ENCODE measurements around the gene POLR2J3. TPM values are rescaled to one million over a fixed set of nuclear protein-coding genes. Genes with fewer than 3 reads are reported as not detected.
A peak's percentile ranks its signal among the peaks of the same experiment; 100 is the strongest.
"Not testable (repeated sequence)": the region's sequence is repeated elsewhere in the genome, so short reads cannot be mapped to it uniquely, and the experiment has no call there.

POLR2J3 gene
- total RNA-seq, 1 donor from 2014 or later = 32.5 TPM

DNA sequence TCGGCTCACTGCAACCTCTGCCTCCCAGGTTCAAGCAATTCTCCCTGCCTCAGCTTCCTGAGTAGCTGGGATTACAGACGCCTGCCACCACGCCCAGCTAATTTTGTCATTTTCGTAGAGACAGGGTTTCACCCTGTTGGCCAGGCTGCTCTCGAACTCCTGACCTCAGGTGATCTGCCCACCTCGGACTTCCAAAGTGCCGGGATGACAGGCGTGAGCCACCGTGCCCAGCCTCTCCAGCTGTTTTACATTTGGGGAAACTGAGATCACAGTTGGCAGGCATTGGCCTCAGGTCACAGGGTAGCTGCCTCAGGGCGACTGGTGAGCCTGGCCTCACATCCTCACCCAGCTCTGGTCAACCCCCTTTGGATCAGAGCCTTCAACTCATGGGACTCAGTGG lies 37.4 kb upstream of the POLR2J3 start:
- not testable (repeated sequence) for H3K9me3 Mint-ChIP-seq (ENCODE audit: unreplicated experiment); DNase-seq; H3K4me1 Mint-ChIP-seq (ENCODE audit: low read depth, unreplicated experiment); H3K27ac Mint-ChIP-seq (ENCODE audit: unreplicated experiment); H3K36me3 Mint-ChIP-seq (ENCODE audit: unreplicated experiment); H3K27me3 Mint-ChIP-seq (ENCODE audit: unreplicated experiment); H3K4me3 Mint-ChIP-seq (ENCODE audit: unreplicated experiment)

DNA sequence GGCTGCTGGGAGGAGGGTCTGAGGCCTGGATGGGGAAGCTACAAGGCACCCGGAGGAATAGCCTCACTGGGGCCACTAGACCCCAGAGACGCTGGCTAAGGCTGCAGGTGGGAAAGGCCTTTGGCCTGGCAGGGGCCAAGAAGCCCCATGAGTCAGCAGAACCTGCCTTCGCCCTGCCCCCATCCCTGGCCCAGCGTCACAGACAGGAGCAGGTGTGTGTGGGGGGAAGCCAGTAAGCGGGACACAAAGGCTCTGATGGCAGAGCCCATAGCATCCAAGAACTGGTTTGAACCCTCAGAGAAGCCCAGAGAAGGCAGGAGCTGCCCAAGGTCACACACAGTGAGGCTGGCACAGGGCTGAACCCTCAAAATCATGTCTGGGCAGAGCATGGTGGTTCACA lies 34.5 kb upstream of the POLR2J3 start:
- not testable (repeated sequence) for H3K27me3 Mint-ChIP-seq (ENCODE audit: unreplicated experiment); H3K27ac Mint-ChIP-seq (ENCODE audit: unreplicated experiment); DNase-seq; H3K4me1 Mint-ChIP-seq (ENCODE audit: low read depth, unreplicated experiment); H3K9me3 Mint-ChIP-seq (ENCODE audit: unreplicated experiment); H3K36me3 Mint-ChIP-seq (ENCODE audit: unreplicated experiment); H3K4me3 Mint-ChIP-seq (ENCODE audit: unreplicated experiment)

DNA sequence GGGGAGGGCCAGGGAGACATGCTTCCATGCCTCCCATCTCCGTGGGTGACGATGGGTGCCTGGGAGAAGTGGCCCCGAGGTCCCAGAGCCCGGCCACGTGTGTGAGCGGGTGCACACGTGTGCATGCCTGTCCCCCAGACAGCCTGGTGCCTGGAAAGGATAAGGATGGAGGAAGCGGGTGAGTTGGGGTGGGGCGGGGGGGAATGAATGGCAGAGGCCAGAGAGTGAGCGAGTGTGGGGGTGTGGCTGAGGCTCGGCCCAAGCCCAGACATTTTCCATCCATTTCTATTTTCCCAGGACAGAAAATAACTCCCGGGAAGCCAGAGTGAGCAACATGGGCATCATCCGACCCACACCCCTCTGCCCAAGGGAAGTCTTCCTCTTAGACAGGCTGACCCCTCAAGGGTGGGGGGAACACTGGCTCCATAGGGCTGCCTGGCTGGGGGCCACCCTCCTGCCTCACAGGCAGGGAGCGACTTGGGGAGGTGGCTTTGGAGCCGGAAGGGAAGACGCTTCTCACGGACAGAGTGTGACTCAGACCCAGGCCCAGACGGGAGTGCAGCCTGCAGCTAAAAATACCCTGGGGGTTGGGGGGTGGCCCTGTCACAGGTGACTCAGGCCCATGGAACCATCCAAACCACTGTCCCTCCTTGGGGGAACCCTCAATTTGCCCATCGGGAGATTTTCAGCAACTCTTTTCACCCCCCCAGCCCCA lies 32.2 kb upstream of the POLR2J3 start:
- H3K4me1 Mint-ChIP-seq (ENCODE audit: low read depth, unreplicated experiment); H3K9me3 Mint-ChIP-seq (ENCODE audit: unreplicated experiment); H3K36me3 Mint-ChIP-seq (ENCODE audit: unreplicated experiment); H3K27me3 Mint-ChIP-seq (ENCODE audit: unreplicated experiment); H3K27ac Mint-ChIP-seq (ENCODE audit: unreplicated experiment); DNase-seq; H3K4me3 Mint-ChIP-seq (ENCODE audit: unreplicated experiment): not testable (repeated sequence)

DNA sequence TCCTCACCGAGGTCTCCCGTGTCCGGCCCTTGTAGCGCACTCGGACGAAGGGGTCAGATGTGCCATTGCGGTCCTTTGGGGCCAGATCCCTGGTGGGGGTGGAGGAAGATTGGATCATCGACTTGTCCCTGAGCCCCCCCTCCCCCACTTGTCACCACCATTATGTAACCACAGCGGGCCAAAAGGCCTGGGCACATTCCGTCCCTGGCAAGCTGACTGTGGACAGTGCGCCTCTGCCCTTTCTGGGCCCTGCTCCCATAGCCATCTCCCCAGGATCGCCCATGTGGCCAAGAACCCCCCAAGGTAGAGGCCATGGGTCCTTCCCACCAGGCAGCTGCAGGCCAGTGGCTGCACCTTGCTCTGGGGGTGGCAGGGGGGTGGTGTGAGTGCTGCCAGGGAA lies 29.9 kb upstream of the POLR2J3 start:
- not testable (repeated sequence) for H3K4me3 Mint-ChIP-seq (ENCODE audit: unreplicated experiment); DNase-seq; H3K27ac Mint-ChIP-seq (ENCODE audit: unreplicated experiment); H3K27me3 Mint-ChIP-seq (ENCODE audit: unreplicated experiment); H3K9me3 Mint-ChIP-seq (ENCODE audit: unreplicated experiment); H3K36me3 Mint-ChIP-seq (ENCODE audit: unreplicated experiment); H3K4me1 Mint-ChIP-seq (ENCODE audit: low read depth, unreplicated experiment)

DNA sequence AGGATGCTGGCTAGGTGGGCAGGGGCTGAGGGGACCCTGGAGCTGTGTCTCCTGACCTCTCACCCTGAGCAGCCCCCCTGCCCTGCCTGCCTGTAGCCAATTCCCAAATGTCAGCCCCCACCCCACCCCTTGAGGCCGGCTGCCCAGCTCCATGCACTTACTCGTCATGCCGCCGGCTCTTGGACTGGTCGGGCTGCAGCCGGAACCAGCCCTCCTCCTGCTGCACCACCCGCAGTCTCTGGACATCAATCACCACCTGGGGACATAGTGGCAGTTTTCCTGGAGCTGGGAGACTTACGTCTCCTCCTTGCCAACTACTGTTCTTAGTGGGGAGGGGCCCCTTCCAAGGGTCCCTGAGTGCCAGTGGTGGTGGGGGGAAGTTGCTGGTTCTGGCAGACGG lies 27.3 kb upstream of the POLR2J3 start:
- not testable (repeated sequence) for H3K9me3 Mint-ChIP-seq (ENCODE audit: unreplicated experiment); H3K4me1 Mint-ChIP-seq (ENCODE audit: low read depth, unreplicated experiment); H3K36me3 Mint-ChIP-seq (ENCODE audit: unreplicated experiment); DNase-seq; H3K27me3 Mint-ChIP-seq (ENCODE audit: unreplicated experiment); H3K27ac Mint-ChIP-seq (ENCODE audit: unreplicated experiment); H3K4me3 Mint-ChIP-seq (ENCODE audit: unreplicated experiment)

DNA sequence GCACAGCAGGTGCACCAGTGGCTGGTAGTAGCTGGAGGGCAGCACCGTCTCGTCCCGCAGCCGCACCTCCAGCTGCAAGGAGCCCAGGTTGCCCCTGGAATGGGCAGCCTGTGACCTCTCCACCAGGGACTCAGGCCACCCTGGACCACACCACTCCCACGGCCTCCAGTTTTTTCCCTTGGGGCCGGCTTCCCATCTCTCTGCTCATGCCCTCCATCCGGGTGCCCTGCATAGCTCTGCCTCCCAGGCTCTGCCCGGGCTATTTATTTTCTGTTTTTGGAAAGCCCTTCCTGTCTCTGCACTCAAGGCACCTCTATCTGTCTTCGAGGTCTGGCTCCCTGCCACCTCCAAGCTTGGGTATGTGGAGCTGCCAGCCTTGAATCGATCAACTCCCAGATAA lies 23.7 kb upstream of the POLR2J3 start:
- H3K4me3 Mint-ChIP-seq (ENCODE audit: unreplicated experiment); H3K9me3 Mint-ChIP-seq (ENCODE audit: unreplicated experiment); H3K27ac Mint-ChIP-seq (ENCODE audit: unreplicated experiment); H3K4me1 Mint-ChIP-seq (ENCODE audit: low read depth, unreplicated experiment); H3K27me3 Mint-ChIP-seq (ENCODE audit: unreplicated experiment); H3K36me3 Mint-ChIP-seq (ENCODE audit: unreplicated experiment); DNase-seq: not testable (repeated sequence)

DNA sequence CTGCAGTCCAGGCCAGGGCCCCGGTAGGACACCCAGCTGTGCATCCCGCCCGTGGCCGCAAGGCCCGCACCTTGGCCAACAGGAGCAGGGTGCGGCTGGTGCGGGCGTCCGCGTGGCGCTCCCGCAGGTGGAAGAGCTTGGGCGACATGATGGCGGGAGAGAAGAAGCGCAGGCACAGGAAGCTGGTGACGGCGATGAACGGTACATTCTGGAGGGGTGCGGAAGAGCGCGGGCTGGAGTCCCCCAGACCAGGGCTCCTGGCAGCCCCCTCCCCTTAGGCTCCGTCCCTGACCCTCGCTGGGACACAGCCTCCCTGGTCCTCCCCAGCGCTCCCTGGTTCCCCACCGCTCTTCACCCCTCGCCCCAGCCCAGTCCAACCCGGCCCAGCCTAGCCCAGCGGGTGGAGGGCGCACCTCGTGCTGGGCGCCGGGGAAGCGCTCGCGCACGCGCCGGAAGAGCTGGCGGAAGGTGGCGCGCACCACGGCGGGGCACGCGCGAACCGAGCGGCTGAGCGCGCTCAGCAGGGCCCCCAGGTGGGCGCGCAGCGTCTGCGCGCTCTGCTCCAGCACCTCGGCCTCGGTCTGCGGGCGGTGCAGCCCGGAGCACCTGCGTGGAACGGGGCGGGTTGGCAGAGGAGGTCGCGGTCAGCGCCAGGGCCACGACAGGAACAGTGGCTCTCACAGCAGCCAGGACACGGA lies 21.4 kb upstream of the POLR2J3 start:
- not testable (repeated sequence) for H3K27me3 Mint-ChIP-seq (ENCODE audit: unreplicated experiment); H3K27ac Mint-ChIP-seq (ENCODE audit: unreplicated experiment); H3K9me3 Mint-ChIP-seq (ENCODE audit: unreplicated experiment); DNase-seq; H3K4me3 Mint-ChIP-seq (ENCODE audit: unreplicated experiment); H3K36me3 Mint-ChIP-seq (ENCODE audit: unreplicated experiment); H3K4me1 Mint-ChIP-seq (ENCODE audit: low read depth, unreplicated experiment)

DNA sequence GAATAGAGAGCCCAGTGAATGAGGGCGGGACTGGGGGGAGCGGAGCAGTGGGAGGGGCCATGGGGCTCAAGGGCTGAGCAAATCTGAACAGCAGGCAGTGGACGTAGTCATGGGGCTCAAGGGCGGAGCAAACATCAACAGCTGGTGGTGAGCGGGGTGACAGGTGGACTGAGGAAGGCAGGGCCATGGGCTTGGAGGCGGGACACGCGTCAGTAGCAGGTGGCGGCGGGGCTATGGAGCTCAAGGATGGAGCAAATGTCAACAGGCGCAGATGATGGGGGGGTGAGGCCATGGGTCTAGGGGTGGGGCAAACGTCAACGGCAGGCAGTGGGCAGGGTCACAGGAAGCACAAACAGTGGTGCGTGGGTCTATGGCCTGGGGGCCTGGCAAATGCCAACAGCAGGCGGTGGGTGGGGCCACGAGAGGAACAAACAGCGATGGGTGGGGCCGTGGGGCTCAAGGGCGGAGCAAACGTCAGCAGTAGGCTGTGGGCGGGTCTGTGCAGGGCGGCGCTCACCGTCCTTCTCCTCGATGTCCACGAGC lies 20.2 kb upstream of the POLR2J3 start:
- H3K4me3 Mint-ChIP-seq (ENCODE audit: unreplicated experiment) = not testable (repeated sequence)
- peak; percentile 75 for DNase-seq

DNA sequence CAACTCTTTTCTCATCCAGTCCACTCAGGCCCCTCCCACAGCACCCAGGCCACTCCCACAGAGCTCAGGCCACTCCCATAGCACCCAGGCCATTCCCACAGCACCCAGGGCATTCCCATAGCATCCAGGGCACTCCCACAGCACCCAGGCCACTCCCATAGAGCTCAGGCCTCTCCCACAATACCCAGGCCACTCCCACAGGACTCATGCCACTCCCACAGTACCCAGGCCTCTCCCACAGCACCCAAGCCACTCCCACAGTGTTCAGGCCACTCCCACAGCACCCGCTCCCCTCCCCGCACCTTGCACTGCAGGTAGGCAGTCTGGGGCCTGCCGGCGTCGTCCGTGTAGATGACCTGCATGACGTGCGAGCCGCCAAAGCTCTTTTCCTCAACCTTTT lies 17.5 kb upstream of the POLR2J3 start:
- H3K4me3 Mint-ChIP-seq (ENCODE audit: unreplicated experiment); H3K9me3 Mint-ChIP-seq (ENCODE audit: unreplicated experiment); DNase-seq; H3K27me3 Mint-ChIP-seq (ENCODE audit: unreplicated experiment); H3K4me1 Mint-ChIP-seq (ENCODE audit: low read depth, unreplicated experiment); H3K36me3 Mint-ChIP-seq (ENCODE audit: unreplicated experiment); H3K27ac Mint-ChIP-seq (ENCODE audit: unreplicated experiment): not testable (repeated sequence)

More for the DNA sequence above, 20.2 kb upstream of the POLR2J3 start:
- not testable (repeated sequence) for H3K27ac Mint-ChIP-seq (ENCODE audit: unreplicated experiment); H3K36me3 Mint-ChIP-seq (ENCODE audit: unreplicated experiment); H3K4me1 Mint-ChIP-seq (ENCODE audit: low read depth, unreplicated experiment); H3K27me3 Mint-ChIP-seq (ENCODE audit: unreplicated experiment); H3K9me3 Mint-ChIP-seq (ENCODE audit: unreplicated experiment)

DNA sequence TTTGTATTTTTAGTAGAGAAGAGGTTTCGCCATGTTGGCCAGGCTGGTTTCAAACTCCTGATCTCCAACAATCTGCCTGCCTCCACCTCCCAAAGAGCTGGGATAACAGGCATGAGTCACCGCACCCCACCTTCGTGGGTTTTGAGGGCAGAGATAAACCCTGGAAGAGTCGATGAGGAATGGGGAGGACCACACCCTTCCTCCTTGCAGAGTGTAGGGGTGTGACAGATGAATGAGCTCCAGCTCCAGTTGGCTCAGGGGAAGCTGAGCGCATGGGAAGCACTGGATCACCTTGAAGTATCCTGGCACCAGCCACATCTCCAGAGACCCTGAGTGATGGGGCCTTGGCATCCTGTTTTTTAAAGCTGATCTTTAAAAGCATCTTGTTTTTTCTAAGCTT lies 11.1 kb upstream of the POLR2J3 start:
- H3K9me3 Mint-ChIP-seq (ENCODE audit: unreplicated experiment); H3K4me1 Mint-ChIP-seq (ENCODE audit: low read depth, unreplicated experiment); H3K27me3 Mint-ChIP-seq (ENCODE audit: unreplicated experiment); H3K36me3 Mint-ChIP-seq (ENCODE audit: unreplicated experiment); DNase-seq; H3K27ac Mint-ChIP-seq (ENCODE audit: unreplicated experiment); H3K4me3 Mint-ChIP-seq (ENCODE audit: unreplicated experiment): not testable (repeated sequence)

DNA sequence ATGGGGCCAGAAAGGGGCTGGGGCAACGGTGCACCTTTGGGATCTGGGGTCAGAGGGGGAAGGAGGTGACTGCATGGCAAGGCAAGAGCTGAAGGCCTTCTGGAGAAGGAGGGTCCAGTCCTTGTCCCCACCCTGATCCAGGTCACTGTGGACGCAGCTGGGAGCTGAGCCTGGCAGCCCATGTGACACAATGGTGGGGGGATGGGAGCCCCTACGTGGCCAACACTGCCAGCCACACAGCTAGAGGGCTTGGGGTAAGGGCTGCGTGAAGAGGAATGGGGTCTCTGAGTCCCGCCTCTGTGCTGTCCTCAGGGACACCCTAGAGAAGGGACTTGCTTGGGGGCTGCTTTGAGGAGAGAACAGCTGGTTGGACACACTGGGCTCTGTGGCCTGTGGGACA lies 9.3 kb upstream of the POLR2J3 start:
- H3K27me3 Mint-ChIP-seq (ENCODE audit: unreplicated experiment) = not testable (repeated sequence)

DNA sequence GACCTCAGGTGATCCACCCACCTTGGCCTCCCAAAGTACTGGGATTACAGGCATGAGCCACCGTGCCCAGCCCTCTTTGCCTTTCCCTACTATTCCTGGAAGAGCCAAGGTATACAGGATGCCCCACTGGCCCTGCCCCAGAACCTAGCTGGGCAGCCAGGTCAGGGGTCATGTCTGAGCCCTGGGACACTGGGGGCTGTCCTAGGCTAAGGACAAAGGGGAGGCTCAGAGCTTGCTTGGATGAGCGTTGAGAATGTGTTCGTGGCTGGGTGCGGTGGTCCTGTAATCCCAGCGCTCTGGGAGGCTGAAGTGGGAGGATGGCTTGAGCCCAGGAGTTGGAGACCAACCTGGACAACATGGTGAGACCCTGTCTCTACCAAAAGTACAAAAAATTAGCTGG lies 6.1 kb upstream of the POLR2J3 start:
- not testable (repeated sequence) for H3K4me3 Mint-ChIP-seq (ENCODE audit: unreplicated experiment); H3K36me3 Mint-ChIP-seq (ENCODE audit: unreplicated experiment); H3K9me3 Mint-ChIP-seq (ENCODE audit: unreplicated experiment); DNase-seq; H3K4me1 Mint-ChIP-seq (ENCODE audit: low read depth, unreplicated experiment); H3K27me3 Mint-ChIP-seq (ENCODE audit: unreplicated experiment); H3K27ac Mint-ChIP-seq (ENCODE audit: unreplicated experiment)

More for the DNA sequence above, 9.3 kb upstream of the POLR2J3 start:
- H3K4me3 Mint-ChIP-seq (ENCODE audit: unreplicated experiment); DNase-seq; H3K27ac Mint-ChIP-seq (ENCODE audit: unreplicated experiment); H3K36me3 Mint-ChIP-seq (ENCODE audit: unreplicated experiment); H3K4me1 Mint-ChIP-seq (ENCODE audit: low read depth, unreplicated experiment); H3K9me3 Mint-ChIP-seq (ENCODE audit: unreplicated experiment): not testable (repeated sequence)
